ENCODE measurements around the gene MEP1B.

GRCh38 chr18:32173654-32174053 lies 16.2 kb upstream of the MEP1B start:
- TF ChIP-seq POLR2A (IDR thresholded peaks at IDR 0.05) (no peak), POLR2AphosphoS5 (IDR thresholded peaks at IDR 0.05) (no peak)

Data from spleen (tissue), 3 donors.